Testis (tissue), 2 donors: ENCODE data around the gene KCNJ16.

Experiments used
- CTCF ChIP-seq, 3 experiments: fragments of 450-650 bp in 2 of 3; fragments of 200-600 bp in 1 of 3; sonication (generic) in 1 of 3; IDR thresholded peaks; one replicate each; pipeline ENCODE4 v1.5.1; 2016 to 2019; ENCODE audit warnings: antibody characterized with exemption in 3 of 3, mild to moderate bottlenecking in 2 of 3, moderate library complexity in 1 of 3
- POLR2A ChIP-seq: fragments of 450-650 bp; IDR thresholded peaks from one replicate; pipeline ENCODE4 v1.6.1; 2017; ENCODE audit warnings: antibody characterized with exemption, mild to moderate bottlenecking, moderate library complexity

GRCh38 chr17:70166615-70167014, 91.6 kb downstream of the KCNJ16 start:
- TF ChIP-seq CTCF (IDR thresholded peaks at IDR 0.05) (no peak), POLR2A (no peak)
